PFSK-1 (cell line): ENCODE measurements around the gene STKLD1.

Experiments used
- FOXP2 ChIP-seq: optimal IDR thresholded peaks from 2 replicates; pipeline ENCODE3; 2011; ENCODE audit warnings: borderline replicate concordance, control low read depth, inconsistent platforms; ENCODE audit not compliant: insufficient read depth; ENCODE audit errors: extremely low read length, extremely low read depth
- POLR2AphosphoS5 ChIP-seq: IDR thresholded peaks from 2 replicates; pipeline ENCODE4 v1.6.1; 2012; ENCODE audit warnings: low read depth, mild to moderate bottlenecking, control low read depth, low read length, moderate library complexity
- SIN3A ChIP-seq: IDR thresholded peaks from 2 replicates; pipeline ENCODE4 v1.6.1; 2012; ENCODE audit warnings: mild to moderate bottlenecking, low read length, moderate library complexity, borderline replicate concordance; ENCODE audit not compliant: insufficient read depth
- TAF1 ChIP-seq: IDR thresholded peaks from 2 replicates; pipeline ENCODE4 v1.6.1; 2012; ENCODE audit warnings: low read length, control low read depth, borderline replicate concordance; ENCODE audit not compliant: insufficient read depth
- TF ChIP-seq, protein P1 (sequence below), 2 experiments: IDR thresholded peaks; 2 replicates each; pipeline versions ENCODE4 v1.6.1 to v1.8.0; 2011 to 2012; ENCODE audit warnings: low read depth in 2 of 2, low read length in 2 of 2, control low read depth in 1 of 2, inconsistent platforms in 1 of 2, mild to moderate bottlenecking in 1 of 2, moderate library complexity in 1 of 2; ENCODE audit not compliant: insufficient read depth in 1 of 2

STKLD1 gene

DNA sequence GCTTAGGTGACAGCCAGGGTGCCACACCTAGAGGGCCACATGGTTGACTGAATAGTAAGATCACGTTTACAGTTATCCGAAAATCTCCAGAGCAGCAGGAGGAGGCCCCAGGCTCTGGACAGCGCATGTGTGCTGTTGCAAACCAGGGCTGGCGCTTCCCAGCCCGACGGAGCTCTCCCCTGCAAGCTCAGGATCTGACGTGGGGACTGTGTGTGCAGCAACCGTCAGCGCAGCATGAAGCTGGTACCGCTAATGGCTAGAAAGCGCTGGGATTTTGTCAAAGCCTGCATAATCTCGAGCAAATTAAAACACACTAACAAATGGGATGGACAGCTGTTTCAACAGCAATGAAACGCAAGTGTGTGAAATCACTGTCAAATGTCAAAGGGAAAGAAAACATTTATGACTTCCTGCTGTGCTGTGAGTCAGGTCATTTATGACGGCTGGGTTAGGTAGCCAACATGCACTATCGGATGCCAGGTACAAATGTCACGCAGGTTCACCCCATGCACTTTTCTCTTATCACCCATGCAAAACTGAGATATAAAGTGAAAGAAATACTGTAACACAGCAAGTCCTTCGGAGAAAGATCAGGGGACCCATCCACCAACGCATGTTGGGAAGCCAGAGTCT, 7.8 kb upstream of the STKLD1 start:
- TF ChIP-seq TAF1 = no peak
- no peak for TF ChIP-seq FOXP2
- TF ChIP-seq SIN3A = no peak
- no peak for TF ChIP-seq POLR2AphosphoS5
- TF ChIP-seq, protein P1, sequence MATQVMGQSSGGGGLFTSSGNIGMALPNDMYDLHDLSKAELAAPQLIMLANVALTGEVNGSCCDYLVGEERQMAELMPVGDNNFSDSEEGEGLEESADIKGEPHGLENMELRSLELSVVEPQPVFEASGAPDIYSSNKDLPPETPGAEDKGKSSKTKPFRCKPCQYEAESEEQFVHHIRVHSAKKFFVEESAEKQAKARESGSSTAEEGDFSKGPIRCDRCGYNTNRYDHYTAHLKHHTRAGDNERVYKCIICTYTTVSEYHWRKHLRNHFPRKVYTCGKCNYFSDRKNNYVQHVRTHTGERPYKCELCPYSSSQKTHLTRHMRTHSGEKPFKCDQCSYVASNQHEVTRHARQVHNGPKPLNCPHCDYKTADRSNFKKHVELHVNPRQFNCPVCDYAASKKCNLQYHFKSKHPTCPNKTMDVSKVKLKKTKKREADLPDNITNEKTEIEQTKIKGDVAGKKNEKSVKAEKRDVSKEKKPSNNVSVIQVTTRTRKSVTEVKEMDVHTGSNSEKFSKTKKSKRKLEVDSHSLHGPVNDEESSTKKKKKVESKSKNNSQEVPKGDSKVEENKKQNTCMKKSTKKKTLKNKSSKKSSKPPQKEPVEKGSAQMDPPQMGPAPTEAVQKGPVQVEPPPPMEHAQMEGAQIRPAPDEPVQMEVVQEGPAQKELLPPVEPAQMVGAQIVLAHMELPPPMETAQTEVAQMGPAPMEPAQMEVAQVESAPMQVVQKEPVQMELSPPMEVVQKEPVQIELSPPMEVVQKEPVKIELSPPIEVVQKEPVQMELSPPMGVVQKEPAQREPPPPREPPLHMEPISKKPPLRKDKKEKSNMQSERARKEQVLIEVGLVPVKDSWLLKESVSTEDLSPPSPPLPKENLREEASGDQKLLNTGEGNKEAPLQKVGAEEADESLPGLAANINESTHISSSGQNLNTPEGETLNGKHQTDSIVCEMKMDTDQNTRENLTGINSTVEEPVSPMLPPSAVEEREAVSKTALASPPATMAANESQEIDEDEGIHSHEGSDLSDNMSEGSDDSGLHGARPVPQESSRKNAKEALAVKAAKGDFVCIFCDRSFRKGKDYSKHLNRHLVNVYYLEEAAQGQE (IDR thresholded peaks at IDR 0.05; ENCODE audit: insufficient read depth in 1 of 2, low read depth in 2 of 2, low read length in 2 of 2) = no peak

- TF ChIP-seq TAF1 (no peak), SIN3A (no peak), FOXP2 (no peak)
These were observed 6.7 kb upstream of the STKLD1 start for GRCh38 chr9:133369422-133369821.

- no peak for TF ChIP-seq SIN3A
- no peak for TF ChIP-seq POLR2AphosphoS5
- no peak for TF ChIP-seq FOXP2
- TF ChIP-seq TAF1 = no peak
- TF ChIP-seq, protein P1 (IDR thresholded peaks at IDR 0.05; ENCODE audit: insufficient read depth in 1 of 2, low read depth in 2 of 2, low read length in 2 of 2) = no peak
These were observed 6.2 kb upstream of the STKLD1 start for GRCh38 chr9:133369933-133370332.

DNA sequence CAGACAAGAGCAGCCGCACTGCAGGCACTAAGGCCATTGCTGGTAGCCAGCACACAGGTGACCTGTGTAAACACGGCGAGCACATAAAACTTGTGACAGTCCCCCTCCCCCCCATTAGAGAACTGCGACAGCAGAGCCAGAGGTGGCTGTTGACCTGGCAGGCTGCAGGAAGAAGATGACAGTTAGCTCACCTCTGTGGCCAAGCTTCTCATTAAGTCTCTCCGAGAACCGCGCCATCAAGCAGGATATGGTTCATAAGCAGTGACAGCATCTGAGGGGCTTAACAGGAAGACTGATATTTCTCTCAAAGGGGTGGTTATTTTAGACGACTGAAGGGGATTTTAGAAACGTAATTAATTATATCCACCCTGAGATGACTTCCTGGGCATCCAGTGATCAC, 5.5 kb upstream of the STKLD1 start:
- TF ChIP-seq POLR2AphosphoS5 = no peak
- no peak for TF ChIP-seq TAF1
- TF ChIP-seq, protein P1 (IDR thresholded peaks at IDR 0.05; ENCODE audit: insufficient read depth in 1 of 2, low read depth in 2 of 2, low read length in 2 of 2) = no peak
- no peak for TF ChIP-seq SIN3A
- no peak for TF ChIP-seq FOXP2

DNA sequence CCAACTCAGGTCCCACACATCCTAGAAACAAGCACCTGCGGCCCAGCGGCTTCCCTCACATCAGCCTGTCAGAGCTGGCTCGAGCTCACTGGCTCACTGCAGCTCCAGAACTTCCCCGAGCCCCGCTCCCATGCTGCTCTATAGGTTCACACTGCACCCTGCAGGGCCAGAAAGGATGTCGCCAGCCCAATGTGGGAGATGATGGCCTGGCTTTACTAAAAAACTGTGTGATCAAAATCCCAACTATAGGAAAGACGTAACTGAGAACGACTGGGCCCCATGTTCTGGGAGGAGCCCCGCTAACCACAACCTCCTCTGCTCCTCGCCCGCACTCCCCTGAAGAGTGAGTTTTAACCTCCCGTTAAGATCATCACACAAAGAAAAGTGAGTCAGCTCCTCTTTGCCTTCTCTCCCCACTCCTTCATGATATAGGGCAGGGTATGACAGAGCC, 4.9 kb upstream of the STKLD1 start:
- TF ChIP-seq POLR2AphosphoS5 (no peak), SIN3A (no peak), FOXP2 (no peak), TAF1 (no peak)
- TF ChIP-seq, protein P1 (IDR thresholded peaks at IDR 0.05; ENCODE audit: insufficient read depth in 1 of 2, low read depth in 2 of 2, low read length in 2 of 2) = no peak
